HG03378 (cell line): ENCODE data around the gene FAM234A.
"Not testable (repeated sequence)": the region's sequence is repeated elsewhere in the genome, so short reads cannot be mapped to it uniquely, and the experiment has no call there.

Experiments used
- ATAC-seq: cut with Tn5 transposase; IDR thresholded peaks from one replicate; pipeline ENCODE4 v1.9.1; 2021; ENCODE audit warnings: mild to moderate bottlenecking, moderate library complexity; ENCODE audit not compliant: unreplicated experiment

FAM234A gene

DNA sequence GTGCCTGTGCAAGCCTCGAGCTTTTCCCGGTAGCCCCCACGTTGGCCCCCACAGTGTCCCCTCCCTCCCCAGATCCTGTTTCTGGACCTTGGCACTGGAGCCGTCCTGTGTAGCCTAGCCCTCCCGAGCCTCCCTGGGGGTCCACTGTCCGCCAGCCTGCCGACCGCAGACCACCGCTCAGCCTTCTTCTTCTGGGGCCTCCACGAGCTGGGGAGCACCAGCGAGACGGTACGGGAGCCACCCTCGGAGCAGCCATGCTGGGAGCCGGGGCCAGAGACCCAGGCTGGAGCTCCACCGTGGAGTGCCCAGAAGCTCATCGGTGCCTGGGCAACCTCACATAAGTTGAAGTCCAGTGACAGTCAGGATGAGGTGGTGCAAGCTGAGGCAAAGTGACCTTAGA, 29.3 kb downstream of the FAM234A start:
- ATAC-seq: no peak

DNA sequence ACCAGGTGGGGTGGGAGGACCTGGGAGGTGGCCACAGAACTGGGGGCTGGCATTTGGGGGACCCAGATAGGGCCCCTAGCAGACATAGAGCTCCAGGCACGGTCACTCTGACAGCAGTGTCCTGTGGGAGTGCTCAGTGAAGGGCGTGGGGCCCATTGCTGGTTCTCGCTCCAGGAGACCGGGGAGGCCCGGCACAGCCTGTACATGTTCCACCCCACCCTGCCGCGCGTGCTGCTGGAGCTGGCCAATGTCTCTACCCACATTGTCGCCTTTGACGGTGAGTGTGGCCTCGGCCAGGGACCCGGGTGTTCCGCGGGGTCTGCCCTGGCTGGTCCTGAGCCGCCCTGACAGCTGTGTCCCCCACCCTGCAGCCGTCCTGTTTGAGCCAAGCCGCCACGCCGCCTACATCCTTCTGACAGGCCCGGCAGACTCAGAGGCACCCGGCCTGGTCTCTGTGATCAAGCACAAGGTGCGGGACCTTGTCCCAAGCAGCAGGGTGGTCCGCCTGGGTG, 29.9 kb downstream of the FAM234A start:
- no peak for ATAC-seq

DNA sequence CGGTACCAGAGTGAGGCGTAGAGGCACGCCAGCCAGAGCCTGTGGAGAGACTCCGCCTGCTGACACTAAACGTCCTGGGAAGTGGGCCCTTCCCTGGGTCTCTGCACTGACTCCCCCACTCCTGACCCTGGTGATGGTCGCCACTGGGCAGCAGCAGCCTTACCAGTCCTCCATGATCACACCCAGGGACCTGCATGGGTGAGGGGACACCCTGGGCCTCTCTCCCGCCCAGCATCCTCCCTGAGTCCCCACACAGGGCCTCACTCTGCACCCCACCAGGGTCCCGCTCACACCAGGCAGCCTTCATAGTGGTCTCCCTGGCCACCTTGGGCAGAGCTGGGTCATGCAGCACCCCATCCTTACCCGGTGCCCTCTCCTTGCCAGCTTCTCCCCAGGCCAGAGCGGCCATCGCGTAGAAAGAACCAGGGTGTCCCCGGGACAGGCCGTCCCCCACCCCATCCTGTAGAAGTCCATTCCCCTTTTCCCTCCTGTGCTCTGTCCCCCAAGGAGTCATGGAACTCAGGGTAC, 30.4 kb downstream of the FAM234A start:
- ATAC-seq: no peak

DNA sequence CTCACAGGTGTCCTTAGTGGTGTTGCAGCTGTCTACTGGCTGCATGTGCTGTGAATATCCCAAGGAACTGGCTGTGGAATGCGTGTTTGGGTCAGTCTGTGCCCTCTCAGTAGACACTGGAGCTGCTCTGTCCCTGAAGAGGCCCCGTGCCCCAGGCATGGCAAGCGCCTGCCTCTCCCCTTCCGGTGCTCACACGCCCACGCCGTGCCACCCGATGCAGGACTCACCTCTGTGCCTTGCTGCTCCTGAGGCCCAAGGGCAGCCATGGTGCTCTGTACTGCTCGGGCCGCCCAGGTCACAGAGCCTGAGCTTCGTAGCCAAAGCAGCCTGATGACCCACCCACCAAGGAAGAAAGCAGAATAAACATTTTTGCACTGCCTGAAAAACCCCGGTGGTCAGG, 31.1 kb downstream of the FAM234A start:
- no peak for ATAC-seq

DNA sequence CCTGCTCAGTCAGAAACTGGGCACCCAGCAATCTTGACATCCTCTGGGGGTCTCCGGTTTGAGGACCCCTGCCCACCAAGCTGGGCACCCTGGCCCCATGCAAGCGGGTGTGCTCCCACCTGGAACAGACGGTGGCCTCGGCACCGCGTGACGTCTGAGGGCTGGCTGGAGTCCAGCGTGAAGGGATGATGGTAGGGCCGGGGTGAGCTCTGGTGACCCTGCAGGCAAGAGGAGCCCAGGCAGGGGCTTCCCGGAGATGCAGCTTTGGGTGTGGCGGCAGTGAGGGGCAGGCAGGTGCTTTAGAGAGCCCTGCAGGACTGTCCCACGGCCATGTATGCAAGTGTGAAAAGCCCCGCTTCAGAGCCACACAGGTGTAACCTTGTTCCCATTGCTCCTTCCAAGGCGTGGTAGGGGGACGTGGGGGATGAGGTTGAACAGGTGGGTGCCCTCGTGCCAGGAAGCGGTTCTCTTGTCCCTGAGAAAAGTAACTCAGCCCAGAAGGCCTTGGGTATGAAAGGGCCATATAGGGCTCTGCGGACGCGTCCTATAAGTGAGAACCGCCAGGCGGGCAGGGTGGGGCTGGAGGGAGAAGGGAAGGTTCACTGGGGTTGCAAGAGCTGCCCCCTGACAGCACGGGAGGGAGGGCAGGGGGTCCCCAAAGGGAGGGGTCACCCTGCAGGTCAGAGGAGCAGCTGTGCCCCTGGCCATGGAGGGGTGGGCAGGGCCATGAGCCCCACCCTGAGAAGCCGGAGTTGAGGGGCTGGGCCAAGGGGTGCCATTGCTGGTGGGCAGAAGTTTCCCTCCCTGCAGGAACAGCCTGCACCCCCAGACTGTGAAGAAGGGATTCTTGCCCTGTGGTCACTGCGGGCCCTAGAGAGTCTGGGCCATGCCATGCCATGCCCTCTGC, 31.9 kb downstream of the FAM234A start:
- no peak for ATAC-seq

GRCh38 chr16:267562-267961, 32.9 kb downstream of the FAM234A start:
- ATAC-seq: not testable (repeated sequence)

DNA sequence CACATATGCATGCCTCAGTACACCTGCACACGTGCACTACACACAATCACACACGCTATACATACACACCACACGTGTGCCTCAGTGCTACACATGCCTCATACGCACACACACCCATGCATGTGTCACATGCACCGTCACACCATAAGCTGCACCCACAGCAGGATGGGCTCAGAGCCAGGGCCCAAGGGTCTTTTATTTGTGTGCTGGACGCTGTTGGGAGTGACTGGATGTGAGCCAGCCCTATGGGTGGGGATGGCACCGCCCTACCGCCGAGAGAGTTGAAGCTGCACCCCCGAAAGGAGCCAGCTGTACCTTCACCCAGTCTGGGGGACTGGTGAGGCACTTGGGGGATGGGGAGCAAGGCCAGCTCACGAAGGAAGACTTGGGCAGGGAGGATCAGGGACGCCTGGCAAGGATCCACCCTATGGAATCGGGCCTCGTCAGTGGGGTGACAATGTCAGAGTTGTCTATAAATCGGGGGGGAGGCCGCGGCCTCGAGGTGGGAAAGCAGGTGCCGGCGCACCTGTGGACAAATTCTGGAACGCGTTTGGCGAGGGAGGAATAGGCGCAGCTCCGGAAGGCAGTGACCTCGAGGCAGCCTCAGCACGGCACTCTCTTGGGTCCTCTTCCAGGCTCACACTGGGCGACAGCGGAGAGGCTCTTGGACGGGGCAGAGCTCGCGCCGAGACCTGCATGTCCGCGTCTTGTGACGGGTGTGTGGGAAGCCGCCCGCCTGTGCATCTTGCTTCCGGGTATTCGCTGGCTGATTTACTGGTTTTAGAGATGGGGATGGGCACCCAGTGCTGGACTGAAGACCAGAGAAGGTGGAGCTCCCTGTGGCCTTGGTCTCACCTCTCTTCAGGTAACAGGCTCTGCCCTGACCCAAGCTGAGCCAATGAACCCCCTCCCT, 33.8 kb downstream of the FAM234A start:
- no peak for ATAC-seq

DNA sequence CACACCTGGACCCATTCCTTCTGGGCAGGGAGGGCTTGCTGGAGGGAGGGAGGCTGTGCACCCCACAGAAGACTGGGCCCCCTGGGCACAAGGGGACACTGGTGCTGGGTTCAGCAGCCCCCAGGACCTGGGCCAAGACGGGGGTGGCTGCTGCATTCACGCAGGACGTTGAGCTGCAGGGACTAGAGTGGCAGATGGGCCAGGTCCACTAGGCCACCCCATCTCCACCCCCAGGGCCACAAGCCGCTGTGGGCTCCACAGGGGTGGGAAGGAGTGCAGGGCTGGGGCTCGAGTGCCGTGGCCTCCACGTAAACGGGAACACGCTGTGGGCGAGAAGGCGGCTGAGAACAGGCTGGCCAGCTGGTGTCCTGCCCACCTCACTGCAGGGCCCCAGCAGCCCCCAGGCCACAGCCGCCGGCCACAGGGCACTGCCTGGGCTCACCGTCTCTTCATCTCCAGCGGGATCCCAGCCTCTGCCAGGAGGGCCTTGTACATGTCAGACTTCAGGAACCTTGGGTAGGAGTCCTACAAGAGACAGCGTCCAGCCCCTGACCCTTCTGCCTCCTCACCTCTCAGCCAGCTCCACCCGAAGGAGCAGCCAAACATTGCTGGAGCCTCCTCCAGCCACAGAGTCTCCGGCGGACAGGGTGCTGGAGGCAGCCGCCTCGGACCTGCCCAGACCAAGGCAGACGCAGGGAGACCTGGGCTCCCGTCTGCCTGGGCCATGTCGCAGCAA, 34.6 kb downstream of the FAM234A start:
- ATAC-seq: no peak

DNA sequence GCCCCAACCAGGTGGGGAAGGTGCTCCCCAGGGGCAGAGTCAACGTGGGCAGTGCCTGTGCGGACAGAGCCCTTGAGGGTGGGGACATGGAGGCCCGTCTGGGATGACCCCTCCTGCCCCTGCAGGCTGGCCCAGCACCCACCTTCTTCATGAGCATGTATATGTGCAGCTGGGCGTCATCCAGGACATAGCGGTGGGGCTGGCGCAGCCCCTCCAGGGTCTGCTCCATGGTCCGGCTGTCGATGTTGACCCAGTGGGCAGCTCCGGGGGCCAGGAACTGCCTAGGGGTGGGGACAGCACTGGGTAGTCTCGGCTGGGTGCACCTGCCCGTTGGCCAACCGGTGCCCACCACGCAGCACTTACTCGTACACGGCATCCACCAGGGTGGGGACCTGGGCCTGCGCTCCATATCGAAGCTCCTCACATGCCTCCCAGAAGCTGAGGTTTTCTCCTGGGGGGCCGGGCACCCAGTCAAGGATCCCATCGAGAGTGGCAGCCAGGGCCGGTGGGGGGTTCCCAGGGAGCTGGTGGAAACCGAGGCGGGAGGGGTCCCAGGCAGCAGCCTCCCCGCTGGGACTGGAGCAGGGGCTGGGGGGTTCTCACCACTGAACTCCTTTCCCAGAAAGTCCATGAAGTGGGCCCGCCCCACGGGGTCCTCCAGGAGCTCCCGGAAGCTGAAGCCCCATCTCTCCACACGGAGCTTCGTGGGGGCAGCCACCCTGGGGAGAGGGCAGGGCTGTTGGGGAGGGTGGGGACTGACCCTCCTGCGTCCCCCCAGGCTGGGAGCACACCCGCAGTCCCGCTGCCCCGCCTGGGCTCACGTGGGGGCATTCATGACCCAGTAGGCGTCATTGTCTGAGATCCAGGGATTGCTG, 36.0 kb downstream of the FAM234A start:
- ATAC-seq: no peak

- ATAC-seq: no peak
These were observed 38.3 kb downstream of the FAM234A start for GRCh38 chr16:272633-273546.

- no peak for ATAC-seq
These were observed 39.2 kb downstream of the FAM234A start for GRCh38 chr16:273547-274421.

- no peak for ATAC-seq
These were observed 40.5 kb downstream of the FAM234A start for GRCh38 chr16:275041-275641.

- no peak for ATAC-seq
These were observed 41.2 kb downstream of the FAM234A start, which contains the start of gene RGS11 for GRCh38 chr16:275786-276232. RGS11 (minus strand) TSS chr16:275944; CDS start chr16:275911, 33 bp downstream.

GRCh38 chr16:276426-277077, 41.9 kb downstream of the FAM234A start:
- ATAC-seq: no peak

GRCh38 chr16:278863-279366, 44.3 kb downstream of the FAM234A start:
- no peak for ATAC-seq

DNA sequence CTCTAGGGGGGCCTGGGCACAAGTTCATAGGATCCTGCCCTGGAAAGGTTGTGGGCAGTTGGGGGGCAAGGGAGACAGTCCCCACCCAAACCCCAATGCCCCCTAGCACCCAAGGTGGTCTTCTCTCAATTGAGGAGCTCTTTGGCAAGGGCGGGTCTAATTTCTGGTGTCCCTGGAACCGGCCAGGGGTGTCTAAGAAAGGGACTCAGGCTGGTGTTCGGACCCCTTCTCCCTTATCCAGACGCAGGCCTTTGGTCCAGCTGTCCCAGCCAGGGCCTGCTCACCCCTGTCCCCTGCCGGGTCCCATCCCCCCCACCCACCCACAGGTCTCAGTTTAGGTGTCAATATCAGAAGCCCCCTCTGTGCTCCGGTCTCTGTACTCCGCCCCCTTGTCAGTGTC, 44.9 kb downstream of the FAM234A start:
- no peak for ATAC-seq
